ENCODE results near the gene TAF1A. TPM values are rescaled to one million over a fixed set of nuclear protein-coding genes. Genes with fewer than 3 reads are reported as not detected.

TAF1A gene
- total RNA-seq, 4 donors from 2014 or later, result 2.0 to 30.1 (median 5.6) TPM

DNA sequence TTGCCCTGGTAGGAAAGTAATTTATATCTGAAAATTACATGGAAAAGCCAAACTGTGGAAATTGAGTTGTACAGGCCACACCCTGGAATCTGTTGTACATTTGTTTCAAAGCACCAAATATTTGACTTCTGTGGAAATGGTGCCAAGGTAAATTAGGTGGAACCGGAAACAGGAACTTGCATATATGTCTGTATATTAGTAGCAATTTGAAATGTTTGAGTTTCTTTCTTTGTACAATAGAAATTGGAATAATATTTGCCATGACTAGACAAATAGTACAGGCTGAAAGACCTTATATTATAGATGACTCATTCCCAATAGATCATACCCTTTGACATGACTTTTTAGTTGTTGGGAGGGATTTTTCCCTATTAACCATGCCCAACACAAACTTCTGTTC lies 10.5 kb upstream of the TAF1A start:
- H3K4me1 ChIP-seq, result no peaks in the 10 kb centered on the region
- no peak for DNase-seq
- no peak for TF ChIP-seq POLR2A (IDR thresholded peaks at IDR 0.05)
- TF ChIP-seq, protein P1, sequence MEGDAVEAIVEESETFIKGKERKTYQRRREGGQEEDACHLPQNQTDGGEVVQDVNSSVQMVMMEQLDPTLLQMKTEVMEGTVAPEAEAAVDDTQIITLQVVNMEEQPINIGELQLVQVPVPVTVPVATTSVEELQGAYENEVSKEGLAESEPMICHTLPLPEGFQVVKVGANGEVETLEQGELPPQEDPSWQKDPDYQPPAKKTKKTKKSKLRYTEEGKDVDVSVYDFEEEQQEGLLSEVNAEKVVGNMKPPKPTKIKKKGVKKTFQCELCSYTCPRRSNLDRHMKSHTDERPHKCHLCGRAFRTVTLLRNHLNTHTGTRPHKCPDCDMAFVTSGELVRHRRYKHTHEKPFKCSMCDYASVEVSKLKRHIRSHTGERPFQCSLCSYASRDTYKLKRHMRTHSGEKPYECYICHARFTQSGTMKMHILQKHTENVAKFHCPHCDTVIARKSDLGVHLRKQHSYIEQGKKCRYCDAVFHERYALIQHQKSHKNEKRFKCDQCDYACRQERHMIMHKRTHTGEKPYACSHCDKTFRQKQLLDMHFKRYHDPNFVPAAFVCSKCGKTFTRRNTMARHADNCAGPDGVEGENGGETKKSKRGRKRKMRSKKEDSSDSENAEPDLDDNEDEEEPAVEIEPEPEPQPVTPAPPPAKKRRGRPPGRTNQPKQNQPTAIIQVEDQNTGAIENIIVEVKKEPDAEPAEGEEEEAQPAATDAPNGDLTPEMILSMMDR (IDR thresholded peaks at IDR 0.05), result no peak
- no peaks in the 10 kb centered on the region for H3K27me3 ChIP-seq
- H3K9me3 ChIP-seq, result no peaks in the 10 kb centered on the region
- no peak overlapping the region for H3K4me3 ChIP-seq
- H3K27ac ChIP-seq, result no peak overlapping the region
- intact Hi-C loops (cut with DNase I; ENCODE audit: low total_unique reads), result no loop called here
- H3K36me3 ChIP-seq, result no peaks in the 10 kb centered on the region

DNA sequence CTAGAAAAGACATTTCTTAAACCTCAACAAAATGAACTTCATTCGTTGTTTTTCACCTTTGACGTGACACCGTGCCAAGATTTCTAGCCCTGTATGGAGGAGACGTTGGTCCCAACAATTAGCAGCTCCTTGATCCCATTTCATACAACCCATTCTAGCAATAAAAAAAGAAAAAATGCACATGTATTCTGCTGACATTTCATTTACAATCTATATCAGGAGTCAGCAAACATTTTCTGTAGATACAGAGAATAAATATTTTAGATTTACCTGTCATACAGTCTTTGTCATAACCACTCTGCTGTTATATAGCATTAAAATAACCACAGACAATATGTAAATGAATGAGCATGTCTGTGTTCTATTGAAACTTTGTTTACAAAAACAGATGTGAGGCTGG lies 7.0 kb upstream of the TAF1A start:
- no peaks in the 10 kb centered on the region for H3K36me3 ChIP-seq
- H3K4me3 ChIP-seq, result no peak overlapping the region
- intact Hi-C loops (cut with DNase I; ENCODE audit: low total_unique reads), result no loop called here
- no peak overlapping the region for H3K27ac ChIP-seq
- DNase-seq, result no peak
- no peaks in the 10 kb centered on the region for H3K27me3 ChIP-seq
- H3K4me1 ChIP-seq, result no peaks in the 10 kb centered on the region
- no peak for TF ChIP-seq POLR2A (IDR thresholded peaks at IDR 0.05)
- TF ChIP-seq, protein P1 (IDR thresholded peaks at IDR 0.05), result no peak
- no peaks in the 10 kb centered on the region for H3K9me3 ChIP-seq

DNA sequence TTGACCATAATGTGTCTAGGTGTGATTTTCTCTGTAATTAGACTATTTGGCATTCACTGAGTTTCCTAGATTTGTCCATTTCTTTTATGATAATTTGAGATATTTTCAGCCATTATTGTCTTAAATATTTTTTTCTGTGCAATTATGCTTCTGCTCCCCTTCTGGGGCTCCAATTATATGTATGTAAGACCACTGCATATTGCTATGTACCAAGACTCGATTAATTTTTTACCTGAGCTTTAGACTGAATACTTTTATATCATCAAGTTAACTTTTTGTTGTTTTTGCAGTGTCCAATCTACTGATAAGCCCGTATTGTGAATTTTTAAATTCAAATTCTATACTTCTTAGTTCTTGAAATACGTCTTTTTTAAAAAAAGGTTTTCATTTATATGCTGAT lies 5.1 kb upstream of the TAF1A start:
- Histone ChIP-seq H3K27me3 (no peaks in the 10 kb centered on the region), H3K4me1 (no peaks in the 10 kb centered on the region), H3K9me3 (no peaks in the 10 kb centered on the region), H3K27ac (no peak overlapping the region), H3K4me3 (no peak overlapping the region), H3K36me3 (no peaks in the 10 kb centered on the region)
- intact Hi-C loops (cut with DNase I; ENCODE audit: low total_unique reads), result no loop called here
- no peak for DNase-seq
- TF ChIP-seq, protein P1 (IDR thresholded peaks at IDR 0.05), result no peak

GRCh38 chr1:222592171-222592570 lies 2.4 kb upstream of the TAF1A start:
- H3K4me3 ChIP-seq, result no peak overlapping the region
- no peak for TF ChIP-seq POLR2A (IDR thresholded peaks at IDR 0.05)
- TF ChIP-seq, protein P1 (IDR thresholded peaks at IDR 0.05), result no peak
- peaks cover 0 to 3% of the 10 kb centered on the region in 2 donors for H3K4me1 ChIP-seq
- no peak overlapping the region for H3K27ac ChIP-seq
- intact Hi-C loops (cut with DNase I; ENCODE audit: low total_unique reads), result no loop called here
- no peaks in the 10 kb centered on the region for H3K36me3 ChIP-seq
- no peaks in the 10 kb centered on the region for H3K9me3 ChIP-seq
- no peaks in the 10 kb centered on the region for H3K27me3 ChIP-seq
- DNase-seq, result no peak

GRCh38 chr1:222588135-222588534 lies 1.6 kb downstream of the TAF1A start:
- no peak for TF ChIP-seq POLR2A (IDR thresholded peaks at IDR 0.05)
- TF ChIP-seq, protein P1 (IDR thresholded peaks at IDR 0.05), result no peak
- no peaks in the 10 kb centered on the region for H3K27me3 ChIP-seq
- peaks cover 0 to 3% of the 10 kb centered on the region in 2 donors for H3K4me1 ChIP-seq
- intact Hi-C loops (cut with DNase I; ENCODE audit: low total_unique reads), result no loop called here
- no peak overlapping the region for H3K4me3 ChIP-seq
- no peaks in the 10 kb centered on the region for H3K9me3 ChIP-seq
- DNase-seq, result no peak
- H3K27ac ChIP-seq, result no peak overlapping the region
- H3K36me3 ChIP-seq, result no peaks in the 10 kb centered on the region

Measured in uterus (tissue), 4 donors.